HEK293 (cell line): ENCODE results near the gene STON2.

Source experiments
- CTCF ChIA-PET: fragments of 350-600 bp; formaldehyde crosslinking; extraction: SDS; loops from one replicate; lab custom pipeline; 2021; ENCODE audit warnings: antibody characterized with exemption; lab: Yijun Ruan, JAX
- POLR2A ChIA-PET: fragments of 300-600 bp; formaldehyde crosslinking; extraction: SDS; loops from one replicate; lab custom pipeline; 2020; ENCODE audit warnings: antibody characterized with exemption, inconsistent platforms; lab: Yijun Ruan, JAX
- H3K27ac ChIP-seq: fragments of 200-500 bp; sonication (Bioruptor generic); 2 replicates; pipeline ENCODE4 v1.5.1; 2014; ENCODE audit warnings: low read depth, low read length, control low read depth, inconsistent platforms; ENCODE audit errors: extremely low read depth
- H3K36me3 ChIP-seq, 2 experiments: fragments of 200-500 bp in 1 of 2; sonication (Bioruptor generic) in 1 of 2; 1 replicate in 1 of 2; 2 replicates in 1 of 2; pipeline ENCODE4 v1.5.1; 2014 to 2017; ENCODE audit warnings: inconsistent platforms in 2 of 2, low read length in 2 of 2; ENCODE audit not compliant: control insufficient read depth in 2 of 2, insufficient read depth in 1 of 2
- H3K4me1 ChIP-seq: fragments of 200-500 bp; sonication (Bioruptor generic); 2 replicates; pipeline ENCODE4 v1.5.1; 2014; ENCODE audit warnings: mild to moderate bottlenecking, low read length, inconsistent platforms; ENCODE audit not compliant: control insufficient read depth, insufficient read depth
- H3K4me3 ChIP-seq: 2 replicates; pipeline ENCODE4 v1.5.1; 2011; ENCODE audit warnings: low read depth, mild to moderate bottlenecking, control low read depth, low read length, moderate library complexity
- H3K9me3 ChIP-seq: fragments of 200-500 bp; sonication (Bioruptor generic); 2 replicates; pipeline ENCODE4 v1.5.1; 2014; ENCODE audit warnings: low read depth, low read length, inconsistent platforms; ENCODE audit not compliant: control insufficient read depth, insufficient read depth
- GFI1B ChIP-seq: fragments of 450-650 bp; formaldehyde crosslinking; IDR thresholded peaks from 2 replicates; pipeline ENCODE4 v1.5.1; 2016; ENCODE audit warnings: missing biosample characterization, missing genetic modification characterization
- IKZF3 ChIP-seq: fragments of 450-650 bp; IDR thresholded peaks from 2 replicates; pipeline ENCODE4 v1.5.0; 2018; ENCODE audit warnings: missing biosample characterization, mild to moderate bottlenecking, missing genetic modification characterization, moderate library complexity
- KLF10 ChIP-seq: fragments of 450-650 bp; IDR thresholded peaks from 2 replicates; pipeline ENCODE4 v1.5.1; 2018; ENCODE audit warnings: missing biosample characterization, mild to moderate bottlenecking, missing genetic modification characterization
- OSR2 ChIP-seq: fragments of 450-650 bp; formaldehyde crosslinking; IDR thresholded peaks from 2 replicates; pipeline ENCODE4 v1.5.1; 2016; ENCODE audit warnings: missing biosample characterization, missing genetic modification characterization
- SP2 ChIP-seq: fragments of 450-650 bp; formaldehyde crosslinking; IDR thresholded peaks from 2 replicates; pipeline ENCODE4 v1.5.1; 2016; ENCODE audit warnings: missing biosample characterization, missing genetic modification characterization
- ZBTB21 ChIP-seq: fragments of 450-650 bp; formaldehyde crosslinking; IDR thresholded peaks from 2 replicates; pipeline ENCODE4 v1.5.1; 2017; ENCODE audit warnings: missing biosample characterization, missing genetic modification characterization
- ZFP37 ChIP-seq: fragments of 450-650 bp; formaldehyde crosslinking; IDR thresholded peaks from 2 replicates; pipeline ENCODE4 v1.5.1; 2016; ENCODE audit warnings: missing biosample characterization, missing genetic modification characterization
- ZNF174 ChIP-seq: fragments of 450-650 bp; formaldehyde crosslinking; IDR thresholded peaks from 2 replicates; pipeline ENCODE4 v1.5.0; 2017; ENCODE audit warnings: missing biosample characterization, mild to moderate bottlenecking, missing genetic modification characterization
- ZNF184 ChIP-seq: fragments of 450-650 bp; IDR thresholded peaks from 2 replicates; pipeline ENCODE4 v1.5.1; 2018; ENCODE audit warnings: missing biosample characterization, mild to moderate bottlenecking, missing genetic modification characterization
- ZNF214 ChIP-seq: fragments of 450-650 bp; formaldehyde crosslinking; IDR thresholded peaks from 2 replicates; pipeline ENCODE4 v1.5.1; 2017; ENCODE audit warnings: missing biosample characterization, mild to moderate bottlenecking, missing genetic modification characterization, borderline replicate concordance
- ZNF23 ChIP-seq: fragments of 450-650 bp; formaldehyde crosslinking; IDR thresholded peaks from 2 replicates; pipeline ENCODE4 v1.5.1; 2016; ENCODE audit warnings: missing biosample characterization, missing genetic modification characterization, borderline replicate concordance
- ZNF266 ChIP-seq: fragments of 450-650 bp; formaldehyde crosslinking; IDR thresholded peaks from 2 replicates; pipeline ENCODE4 v1.5.1; 2016; ENCODE audit warnings: missing biosample characterization, missing genetic modification characterization, low read depth
- ZNF302 ChIP-seq: fragments of 450-650 bp; formaldehyde crosslinking; IDR thresholded peaks from 2 replicates; pipeline ENCODE4 v1.5.1; 2016; ENCODE audit warnings: missing biosample characterization, missing genetic modification characterization, low read depth
- ZNF324 ChIP-seq: fragments of 450-650 bp; formaldehyde crosslinking; IDR thresholded peaks from 2 replicates; pipeline ENCODE4 v1.5.1; 2016; ENCODE audit warnings: missing biosample characterization, missing genetic modification characterization
- ZNF350 ChIP-seq: fragments of 450-650 bp; formaldehyde crosslinking; IDR thresholded peaks from 2 replicates; pipeline ENCODE4 v1.5.0; 2017; ENCODE audit warnings: missing biosample characterization, mild to moderate bottlenecking, missing genetic modification characterization
- ZNF48 ChIP-seq: fragments of 450-650 bp; formaldehyde crosslinking; IDR thresholded peaks from 2 replicates; pipeline ENCODE4 v1.5.1; 2016; ENCODE audit warnings: missing biosample characterization, missing genetic modification characterization
- ZNF544 ChIP-seq: fragments of 450-650 bp; formaldehyde crosslinking; IDR thresholded peaks from 2 replicates; pipeline ENCODE4 v1.5.0; 2017; ENCODE audit warnings: missing biosample characterization, missing genetic modification characterization
- ZNF658 ChIP-seq: fragments of 450-650 bp; formaldehyde crosslinking; IDR thresholded peaks from 2 replicates; pipeline ENCODE4; 2016; ENCODE audit warnings: missing biosample characterization, missing genetic modification characterization
- TF ChIP-seq, protein P1 (sequence below): fragments of 450-650 bp; formaldehyde crosslinking; IDR thresholded peaks from 2 replicates; pipeline ENCODE4 v1.5.1; 2016; ENCODE audit warnings: missing biosample characterization, missing genetic modification characterization
- TF ChIP-seq, protein P2 (sequence below): fragments of 450-650 bp; formaldehyde crosslinking; IDR thresholded peaks from 2 replicates; pipeline ENCODE4 v1.5.1; 2016; ENCODE audit warnings: missing biosample characterization, missing genetic modification characterization, borderline replicate concordance
- TF ChIP-seq, protein P3 (sequence below): fragments of 450-650 bp; formaldehyde crosslinking; IDR thresholded peaks from 2 replicates; pipeline ENCODE4 v1.5.1; 2016; ENCODE audit warnings: missing biosample characterization, missing genetic modification characterization
- TF ChIP-seq, protein P4 (sequence below): fragments of 450-650 bp; formaldehyde crosslinking; IDR thresholded peaks from 2 replicates; pipeline ENCODE4 v1.5.1; 2016; ENCODE audit warnings: missing biosample characterization, missing genetic modification characterization, low read depth
- TF ChIP-seq, protein P5 (sequence below): fragments of 450-650 bp; formaldehyde crosslinking; IDR thresholded peaks from 2 replicates; pipeline ENCODE4 v1.5.1; 2016; ENCODE audit warnings: missing biosample characterization, missing genetic modification characterization

The STON2 gene

DNA sequence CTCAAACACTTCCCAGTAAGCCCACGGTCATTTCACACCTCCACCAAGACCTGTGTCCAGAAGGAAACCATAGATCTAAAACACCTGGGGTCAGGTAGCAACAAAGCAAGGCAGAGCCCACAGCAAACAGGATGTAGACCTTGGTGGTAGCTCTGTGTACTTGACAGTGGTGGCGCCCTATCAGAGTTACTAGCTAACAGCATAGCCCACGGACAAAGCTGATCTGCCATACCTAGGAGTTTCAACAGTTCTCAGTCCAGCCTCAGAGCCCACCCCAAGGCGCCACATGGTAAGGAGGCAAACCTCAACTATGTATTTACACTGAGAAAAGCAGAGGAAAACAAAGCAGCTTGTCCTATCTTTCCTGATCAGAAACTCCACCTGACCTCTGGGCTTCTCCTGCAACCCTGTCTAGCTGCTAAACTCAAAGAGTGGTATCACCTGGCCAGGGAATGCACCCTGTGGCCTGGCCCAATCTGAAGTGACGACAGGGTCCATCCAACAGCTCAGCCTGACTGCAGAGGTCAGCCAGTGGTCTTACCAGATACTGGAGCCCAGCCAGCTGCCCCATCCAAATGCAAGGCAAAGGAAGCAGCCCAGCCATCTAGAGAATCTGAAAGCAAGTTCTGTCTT is 46.3 kb downstream of the STON2 start:
- ChIA-PET POLR2A (no interaction called here), CTCF (interaction anchor here (0.5 to 1.1 kb wide), 2 partner anchors 15 to 99 kb away, joined by 3 read pairs; no protein-coding TSS in a partner anchor)
- no peaks in the 10 kb centered on the region for H3K4me1 ChIP-seq
- H3K4me3 ChIP-seq, result no peak overlapping the region
- no peaks in the 10 kb centered on the region for H3K36me3 ChIP-seq
- H3K9me3 ChIP-seq, result no peaks in the 10 kb centered on the region; the same call in 1 of the 2 replicates
- no peak overlapping the region for H3K27ac ChIP-seq
- TF ChIP-seq ZNF658 (tag by site-specific recombination), result no peak
- TF ChIP-seq, protein P1, sequence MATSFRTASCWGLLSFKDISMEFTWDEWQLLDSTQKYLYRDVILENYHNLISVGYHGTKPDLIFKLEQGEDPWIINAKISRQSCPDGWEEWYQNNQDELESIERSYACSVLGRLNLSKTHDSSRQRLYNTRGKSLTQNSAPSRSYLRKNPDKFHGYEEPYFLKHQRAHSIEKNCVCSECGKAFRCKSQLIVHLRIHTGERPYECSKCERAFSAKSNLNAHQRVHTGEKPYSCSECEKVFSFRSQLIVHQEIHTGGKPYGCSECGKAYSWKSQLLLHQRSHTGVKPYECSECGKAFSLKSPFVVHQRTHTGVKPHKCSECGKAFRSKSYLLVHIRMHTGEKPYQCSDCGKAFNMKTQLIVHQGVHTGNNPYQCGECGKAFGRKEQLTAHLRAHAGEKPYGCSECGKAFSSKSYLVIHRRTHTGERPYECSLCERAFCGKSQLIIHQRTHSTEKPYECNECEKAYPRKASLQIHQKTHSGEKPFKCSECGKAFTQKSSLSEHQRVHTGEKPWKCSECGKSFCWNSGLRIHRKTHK (tag by site-specific recombination), result no peak
- no peak for TF ChIP-seq ZNF48 (tag by site-specific recombination)
- no peak for TF ChIP-seq ZNF23 (tag by site-specific recombination)
- no peak for TF ChIP-seq ZFP37 (tag by site-specific recombination)
- no peak for TF ChIP-seq ZNF214
- no peak for TF ChIP-seq ZNF544
- TF ChIP-seq ZNF266 (tag by site-specific recombination), result no peak
- no peak for TF ChIP-seq IKZF3
- no peak for TF ChIP-seq ZNF350
- TF ChIP-seq ZNF174, result no peak

DNA sequence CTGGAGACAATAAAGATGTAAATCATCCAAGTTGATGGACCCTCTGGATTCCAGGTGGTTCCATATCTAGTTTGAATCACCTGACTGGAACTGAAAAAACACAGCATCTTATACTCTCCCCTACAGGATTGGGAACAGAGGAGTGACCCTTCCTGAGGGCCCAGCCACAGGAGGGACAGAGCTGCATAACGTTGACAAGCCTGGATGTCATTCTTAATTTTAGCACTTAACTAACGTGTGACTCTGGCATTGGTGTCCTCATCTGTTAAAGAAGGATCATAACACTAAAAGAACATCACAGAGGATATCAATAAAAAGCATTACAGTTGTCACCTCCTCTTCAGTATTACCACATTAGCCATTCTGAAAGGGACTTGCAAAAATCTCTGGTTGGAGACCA is 47.7 kb downstream of the STON2 start:
- POLR2A ChIA-PET, result no interaction called here
- H3K4me3 ChIP-seq, result no peak overlapping the region
- CTCF ChIA-PET, result interaction anchor here (0.6 kb wide), 1 partner anchor 18 kb away, joined by 3 read pairs; no protein-coding TSS in a partner anchor

DNA sequence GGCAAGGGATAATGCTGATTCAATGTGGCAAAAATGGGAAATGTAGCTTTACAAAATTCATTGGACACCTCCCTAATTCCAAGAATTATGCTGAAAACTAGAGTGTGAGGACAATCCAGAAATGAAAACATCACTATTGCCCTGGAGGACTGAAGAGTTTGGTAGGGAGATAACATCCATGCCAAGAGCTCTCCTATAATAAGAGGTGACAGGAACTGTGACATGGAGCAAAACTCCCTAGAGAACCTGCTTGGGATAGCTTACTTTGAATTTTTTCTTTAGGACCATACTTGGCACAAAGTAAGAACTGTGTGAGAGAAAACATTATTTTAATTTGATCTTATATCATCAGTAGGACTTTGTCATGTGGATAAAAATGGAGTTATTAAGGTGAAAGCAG is 48.9 kb downstream of the STON2 start:
- ChIA-PET POLR2A (interaction anchor here (0.6 kb wide), 1 partner anchor 116 kb away, joined by 3 read pairs; no protein-coding TSS in a partner anchor), CTCF (interaction anchor here (0.6 kb wide), 1 partner anchor 781 kb away, joined by 3 read pairs; no protein-coding TSS in a partner anchor)
- Histone ChIP-seq H3K36me3 (no peaks in the 10 kb centered on the region), H3K27ac (no peak overlapping the region), H3K4me1 (no peaks in the 10 kb centered on the region), H3K4me3 (no peak overlapping the region), H3K9me3 (no peaks in the 10 kb centered on the region; the same call in 1 of the 2 replicates)
- no peak for TF ChIP-seq KLF10 (tag by site-specific recombination)
- TF ChIP-seq, protein P2, sequence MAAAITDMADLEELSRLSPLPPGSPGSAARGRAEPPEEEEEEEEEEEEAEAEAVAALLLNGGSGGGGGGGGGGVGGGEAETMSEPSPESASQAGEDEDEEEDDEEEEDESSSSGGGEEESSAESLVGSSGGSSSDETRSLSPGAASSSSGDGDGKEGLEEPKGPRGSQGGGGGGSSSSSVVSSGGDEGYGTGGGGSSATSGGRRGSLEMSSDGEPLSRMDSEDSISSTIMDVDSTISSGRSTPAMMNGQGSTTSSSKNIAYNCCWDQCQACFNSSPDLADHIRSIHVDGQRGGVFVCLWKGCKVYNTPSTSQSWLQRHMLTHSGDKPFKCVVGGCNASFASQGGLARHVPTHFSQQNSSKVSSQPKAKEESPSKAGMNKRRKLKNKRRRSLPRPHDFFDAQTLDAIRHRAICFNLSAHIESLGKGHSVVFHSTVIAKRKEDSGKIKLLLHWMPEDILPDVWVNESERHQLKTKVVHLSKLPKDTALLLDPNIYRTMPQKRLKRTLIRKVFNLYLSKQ (tag by site-specific recombination), result no peak
- TF ChIP-seq, protein P3, sequence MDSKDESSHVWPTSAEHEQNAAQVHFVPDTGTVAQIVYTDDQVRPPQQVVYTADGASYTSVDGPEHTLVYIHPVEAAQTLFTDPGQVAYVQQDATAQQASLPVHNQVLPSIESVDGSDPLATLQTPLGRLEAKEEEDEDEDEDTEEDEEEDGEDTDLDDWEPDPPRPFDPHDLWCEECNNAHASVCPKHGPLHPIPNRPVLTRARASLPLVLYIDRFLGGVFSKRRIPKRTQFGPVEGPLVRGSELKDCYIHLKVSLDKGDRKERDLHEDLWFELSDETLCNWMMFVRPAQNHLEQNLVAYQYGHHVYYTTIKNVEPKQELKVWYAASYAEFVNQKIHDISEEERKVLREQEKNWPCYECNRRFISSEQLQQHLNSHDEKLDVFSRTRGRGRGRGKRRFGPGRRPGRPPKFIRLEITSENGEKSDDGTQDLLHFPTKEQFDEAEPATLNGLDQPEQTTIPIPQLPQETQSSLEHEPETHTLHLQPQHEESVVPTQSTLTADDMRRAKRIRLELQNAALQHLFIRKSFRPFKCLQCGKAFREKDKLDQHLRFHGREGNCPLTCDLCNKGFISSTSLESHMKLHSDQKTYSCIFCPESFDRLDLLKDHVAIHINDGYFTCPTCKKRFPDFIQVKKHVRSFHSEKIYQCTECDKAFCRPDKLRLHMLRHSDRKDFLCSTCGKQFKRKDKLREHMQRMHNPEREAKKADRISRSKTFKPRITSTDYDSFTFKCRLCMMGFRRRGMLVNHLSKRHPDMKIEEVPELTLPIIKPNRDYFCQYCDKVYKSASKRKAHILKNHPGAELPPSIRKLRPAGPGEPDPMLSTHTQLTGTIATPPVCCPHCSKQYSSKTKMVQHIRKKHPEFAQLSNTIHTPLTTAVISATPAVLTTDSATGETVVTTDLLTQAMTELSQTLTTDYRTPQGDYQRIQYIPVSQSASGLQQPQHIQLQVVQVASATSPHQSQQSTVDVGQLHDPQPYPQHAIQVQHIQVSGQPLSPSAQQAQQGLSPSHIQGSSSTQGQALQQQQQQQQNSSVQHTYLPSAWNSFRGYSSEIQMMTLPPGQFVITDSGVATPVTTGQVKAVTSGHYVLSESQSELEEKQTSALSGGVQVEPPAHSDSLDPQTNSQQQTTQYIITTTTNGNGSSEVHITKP, result no peak
- TF ChIP-seq, protein P4, sequence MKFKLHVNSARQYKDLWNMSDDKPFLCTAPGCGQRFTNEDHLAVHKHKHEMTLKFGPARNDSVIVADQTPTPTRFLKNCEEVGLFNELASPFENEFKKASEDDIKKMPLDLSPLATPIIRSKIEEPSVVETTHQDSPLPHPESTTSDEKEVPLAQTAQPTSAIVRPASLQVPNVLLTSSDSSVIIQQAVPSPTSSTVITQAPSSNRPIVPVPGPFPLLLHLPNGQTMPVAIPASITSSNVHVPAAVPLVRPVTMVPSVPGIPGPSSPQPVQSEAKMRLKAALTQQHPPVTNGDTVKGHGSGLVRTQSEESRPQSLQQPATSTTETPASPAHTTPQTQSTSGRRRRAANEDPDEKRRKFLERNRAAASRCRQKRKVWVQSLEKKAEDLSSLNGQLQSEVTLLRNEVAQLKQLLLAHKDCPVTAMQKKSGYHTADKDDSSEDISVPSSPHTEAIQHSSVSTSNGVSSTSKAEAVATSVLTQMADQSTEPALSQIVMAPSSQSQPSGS (tag by site-specific recombination), result no peak
- TF ChIP-seq GFI1B (tag by site-specific recombination), result no peak
- TF ChIP-seq ZNF324 (tag by site-specific recombination), result no peak
- TF ChIP-seq OSR2 (tag by site-specific recombination), result no peak
- no peak for TF ChIP-seq ZBTB21 (tag by site-specific recombination)
- no peak for TF ChIP-seq ZNF544
- no peak for TF ChIP-seq ZNF184 (tag by site-specific recombination)
- no peak for TF ChIP-seq ZNF302 (tag by site-specific recombination)

More for the DNA sequence above, 47.7 kb downstream of the STON2 start:
- Histone ChIP-seq H3K27ac (no peak overlapping the region), H3K9me3 (no peaks in the 10 kb centered on the region; the same call in 1 of the 2 replicates), H3K36me3 (no peaks in the 10 kb centered on the region), H3K4me1 (no peaks in the 10 kb centered on the region)
- TF ChIP-seq SP2 (tag by site-specific recombination), result no peak
- TF ChIP-seq, protein P5, sequence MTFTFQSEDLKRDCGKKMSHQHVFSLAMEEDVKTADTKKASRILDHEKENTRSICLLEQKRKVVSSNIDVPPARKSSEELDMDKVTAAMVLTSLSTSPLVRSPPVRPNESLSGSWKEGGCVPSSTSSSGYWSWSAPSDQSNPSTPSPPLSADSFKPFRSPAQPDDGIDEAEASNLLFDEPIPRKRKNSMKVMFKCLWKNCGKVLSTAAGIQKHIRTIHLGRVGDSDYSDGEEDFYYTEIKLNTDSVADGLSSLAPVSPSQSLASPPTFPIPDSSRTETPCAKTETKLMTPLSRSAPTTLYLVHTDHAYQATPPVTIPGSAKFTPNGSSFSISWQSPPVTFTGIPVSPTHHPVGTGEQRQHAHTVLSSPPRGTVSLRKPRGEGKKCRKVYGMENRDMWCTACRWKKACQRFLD (tag by site-specific recombination), result no peak
- TF ChIP-seq, all 188 proteins: peak for 0
